Measurements from ENCODE around the gene GPX2. TPM values are rescaled to one million over a fixed set of nuclear protein-coding genes. Genes with fewer than 3 reads are reported as not detected.

GPX2 gene
- polyA plus RNA-seq (2012; ENCODE audit: missing spikeins), result 0.53 TPM

DNA sequence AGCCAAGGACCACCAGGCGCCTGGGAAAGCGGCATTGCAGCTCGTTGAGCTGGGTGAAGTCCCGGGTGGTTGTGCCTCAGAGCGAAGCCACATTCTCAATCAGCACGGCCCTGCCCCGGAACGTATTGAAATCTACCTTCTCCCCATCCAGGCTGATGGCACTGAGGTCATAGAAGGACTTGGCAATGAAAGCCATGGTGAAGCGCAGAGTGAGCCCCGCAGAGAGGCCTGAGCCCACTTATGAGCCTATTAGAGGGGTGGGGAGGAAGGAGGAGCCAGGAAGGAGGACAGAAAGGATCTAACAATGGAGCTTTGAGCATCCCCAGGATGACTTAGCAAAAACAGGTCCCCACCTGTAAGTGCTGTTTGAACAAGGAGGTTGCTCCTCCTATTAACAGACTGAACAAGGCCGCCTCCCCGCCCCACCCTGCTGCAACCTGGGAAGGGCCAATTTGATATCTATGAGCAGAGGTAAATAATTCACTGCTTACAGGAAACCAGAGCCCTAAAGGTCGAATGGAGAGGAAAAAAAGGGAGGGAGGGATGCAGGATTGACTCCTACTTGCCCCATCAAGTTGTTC lies at the start of gene GPX2:
GPX2 (minus strand) TSS at position 215 of the 581 bp plus-strand sequence; CDS start at position 196, 19 bp downstream.
- TF ChIP-seq POLR2AphosphoS5 (IDR thresholded peaks at IDR 0.05; ENCODE audit: low read depth, low read length), result no peak
- no peak for TF ChIP-seq POLR2A (IDR thresholded peaks at IDR 0.05; ENCODE audit: low read depth, low read length)
- no peak for TF ChIP-seq TAF1 (IDR thresholded peaks at IDR 0.05; ENCODE audit: borderline replicate concordance, low read depth, low read length)
- FAIRE-seq, result no peak
- DNase-seq (ENCODE audit: insufficient read length), result no peak

GRCh38 chr14:64990939-64991338 lies 48.4 kb upstream of the GPX2 start:
- DNase-seq (ENCODE audit: insufficient read length) (no peak), FAIRE-seq (no peak)
- TF ChIP-seq POLR2AphosphoS5 (IDR thresholded peaks at IDR 0.05; ENCODE audit: low read depth, low read length), result no peak

DNA sequence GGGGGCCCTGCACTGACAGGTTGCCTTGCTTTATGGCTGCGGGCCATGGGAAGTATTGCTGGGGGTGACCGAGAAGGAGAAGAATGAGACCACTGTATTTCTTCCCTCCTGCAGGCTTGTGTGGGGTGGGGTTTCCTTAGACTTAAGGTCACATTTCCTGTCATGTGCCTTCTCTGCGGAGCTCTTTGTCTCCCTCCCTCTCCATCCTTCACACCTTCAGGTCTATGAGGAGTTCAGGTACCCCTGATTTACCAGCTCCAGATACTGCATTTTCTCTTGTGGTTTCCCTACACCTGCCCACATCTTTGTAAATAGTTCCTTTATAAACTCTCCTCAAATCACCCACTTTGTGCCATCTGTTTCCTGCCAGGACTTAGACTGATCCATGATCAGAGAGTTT lies 47.8 kb upstream of the GPX2 start:
- DNase-seq (ENCODE audit: insufficient read length), result no peak
- TF ChIP-seq POLR2AphosphoS5 (IDR thresholded peaks at IDR 0.05; ENCODE audit: low read depth, low read length) (no peak), POLR2A (IDR thresholded peaks at IDR 0.05; ENCODE audit: low read depth, low read length) (no peak), TAF1 (IDR thresholded peaks at IDR 0.05; ENCODE audit: borderline replicate concordance, low read depth, low read length) (no peak)
- no peak for FAIRE-seq

- DNase-seq (ENCODE audit: insufficient read length) (no peak), FAIRE-seq (peak; percentile 14)
- no peak for TF ChIP-seq TAF1 (IDR thresholded peaks at IDR 0.05; ENCODE audit: borderline replicate concordance, low read depth, low read length)
- TF ChIP-seq POLR2A (IDR thresholded peaks at IDR 0.05; ENCODE audit: low read depth, low read length), result no peak
- TF ChIP-seq POLR2AphosphoS5 (IDR thresholded peaks at IDR 0.05; ENCODE audit: low read depth, low read length), result no peak
Measured at GRCh38 chr14:64987438-64987767, 44.9 kb upstream of the GPX2 start.

DNA sequence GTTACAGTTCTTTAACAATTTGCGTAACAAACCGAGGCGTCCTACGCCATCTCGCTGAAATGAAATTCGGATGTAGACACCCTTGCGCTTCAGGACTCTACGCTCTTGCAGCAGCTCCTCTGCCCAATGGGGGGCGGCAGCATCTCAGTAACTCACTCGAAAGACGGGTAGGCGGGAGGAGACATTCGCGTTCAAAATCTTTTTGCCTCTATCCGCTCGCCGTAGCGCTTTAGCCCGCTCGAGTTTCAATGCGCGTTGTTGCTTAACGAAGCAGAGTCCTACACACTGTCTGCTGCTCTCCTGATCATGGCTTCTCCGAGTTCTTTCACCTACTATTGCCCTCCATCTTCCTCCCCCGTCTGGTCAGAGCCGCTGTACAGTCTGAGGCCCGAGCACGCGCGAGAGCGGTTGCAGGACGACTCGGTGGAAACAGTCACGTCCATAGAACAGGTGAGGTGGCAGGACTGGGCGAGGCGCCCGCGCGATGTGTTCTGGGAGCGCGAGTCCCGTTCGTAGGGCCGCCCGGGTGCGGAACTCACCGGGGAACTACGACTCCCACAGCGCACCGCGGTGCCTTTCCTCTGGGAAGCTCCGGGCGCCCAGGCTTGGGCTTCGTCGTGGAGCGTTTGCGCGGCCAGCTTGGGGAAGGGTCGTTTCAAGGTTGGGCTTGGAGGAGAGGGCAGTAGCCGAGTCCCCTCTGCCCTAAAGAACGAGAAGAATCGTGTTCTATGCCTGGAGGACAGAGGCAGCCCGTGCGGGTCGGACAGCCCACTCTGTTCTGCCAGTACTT lies 44.3 kb upstream of the GPX2 start, which contains the start of gene FNTB:
FNTB (plus strand) TSS at position 248 of the 790 bp plus-strand sequence; CDS start at position 307, 59 bp downstream.
- TF ChIP-seq POLR2AphosphoS5 (IDR thresholded peaks at IDR 0.05; ENCODE audit: low read depth, low read length) (no peak), TAF1 (IDR thresholded peaks at IDR 0.05; ENCODE audit: borderline replicate concordance, low read depth, low read length) (no peak), POLR2A (IDR thresholded peaks at IDR 0.05; ENCODE audit: low read depth, low read length) (no peak; the same call in 1 of the 2 replicates)
- FAIRE-seq, result peak; percentile 98
- peak; percentile 87 for DNase-seq (ENCODE audit: insufficient read length)

DNA sequence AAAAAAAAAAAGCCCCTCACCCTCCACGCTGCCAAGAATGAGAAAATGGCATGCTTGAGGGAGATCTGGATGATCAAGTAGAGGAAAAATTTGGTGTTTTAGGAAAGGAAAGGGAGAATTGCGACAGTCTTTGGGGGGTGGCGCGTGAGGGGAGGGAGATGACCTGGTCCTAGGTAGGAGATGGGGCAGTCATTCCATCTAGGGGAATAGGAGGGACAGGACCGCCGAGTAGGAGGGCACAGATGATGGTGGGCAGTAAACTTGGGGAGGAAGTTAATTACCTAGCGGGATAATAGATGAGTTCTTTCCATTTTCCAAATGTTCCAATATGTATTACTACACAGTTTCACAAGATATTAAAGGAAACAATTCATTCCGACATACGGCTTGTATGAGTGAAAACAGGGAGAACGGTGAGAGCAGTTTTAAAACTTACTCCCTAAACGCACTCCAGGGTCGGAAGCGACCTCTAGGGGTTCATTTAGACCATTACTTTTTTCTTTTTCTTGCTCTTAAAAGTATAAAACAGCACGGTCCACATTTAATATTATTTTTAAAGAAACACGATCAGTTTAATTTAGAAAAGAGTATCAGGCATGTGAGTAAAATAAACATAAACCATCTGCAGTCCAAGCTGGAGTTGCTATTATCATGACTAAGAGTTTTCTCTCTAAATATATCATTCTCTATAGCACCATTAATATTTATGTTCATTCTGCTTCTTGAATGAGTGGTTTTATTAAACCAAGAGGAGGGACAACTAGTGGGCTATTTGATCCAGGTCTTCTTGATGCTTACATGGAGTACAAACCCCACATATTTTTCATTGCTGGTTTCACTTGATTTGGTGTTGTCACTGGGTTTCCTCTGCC lies 41.1 kb upstream of the GPX2 start:
- no peak for DNase-seq (ENCODE audit: insufficient read length)
- peak; percentile 64 for FAIRE-seq
- no peak for TF ChIP-seq POLR2AphosphoS5 (IDR thresholded peaks at IDR 0.05; ENCODE audit: low read depth, low read length)
- no peak for TF ChIP-seq TAF1 (IDR thresholded peaks at IDR 0.05; ENCODE audit: borderline replicate concordance, low read depth, low read length)
- TF ChIP-seq POLR2A (IDR thresholded peaks at IDR 0.05; ENCODE audit: low read depth, low read length), result no peak

GRCh38 chr14:64979336-64980074 lies 37.0 kb upstream of the GPX2 start:
- DNase-seq (ENCODE audit: insufficient read length), result no peak
- FAIRE-seq, result no peak
- TF ChIP-seq TAF1 (IDR thresholded peaks at IDR 0.05; ENCODE audit: borderline replicate concordance, low read depth, low read length) (no peak), POLR2A (IDR thresholded peaks at IDR 0.05; ENCODE audit: low read depth, low read length) (no peak), POLR2AphosphoS5 (IDR thresholded peaks at IDR 0.05; ENCODE audit: low read depth, low read length) (no peak)

- no peak for FAIRE-seq
- no peak for TF ChIP-seq TAF1 (IDR thresholded peaks at IDR 0.05; ENCODE audit: borderline replicate concordance, low read depth, low read length)
- TF ChIP-seq POLR2A (IDR thresholded peaks at IDR 0.05; ENCODE audit: low read depth, low read length), result no peak
- no peak for TF ChIP-seq POLR2AphosphoS5 (IDR thresholded peaks at IDR 0.05; ENCODE audit: low read depth, low read length)
- DNase-seq (ENCODE audit: insufficient read length), result no peak
Measured at GRCh38 chr14:64974563-64974962, 32.0 kb upstream of the GPX2 start.

DNA sequence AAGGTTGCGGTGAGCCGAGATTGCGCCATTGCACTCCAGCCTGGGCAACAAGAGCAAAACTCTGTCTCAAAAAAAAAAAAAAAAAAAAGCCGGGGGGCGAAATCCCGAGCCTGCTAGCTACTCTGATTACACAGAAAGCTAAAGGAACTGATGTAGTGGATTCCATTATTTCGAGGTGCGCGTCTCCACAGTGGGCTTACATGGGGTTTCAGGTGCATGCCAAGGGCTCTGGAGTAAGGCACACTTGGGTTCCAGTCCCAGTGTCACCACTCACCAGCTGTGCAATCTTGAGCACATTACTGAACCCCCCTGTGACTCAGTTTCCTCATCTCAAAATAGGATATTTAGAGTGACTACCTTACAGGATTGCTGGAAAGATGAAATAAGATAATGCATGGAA lies 31.3 kb upstream of the GPX2 start:
- TF ChIP-seq POLR2AphosphoS5 (IDR thresholded peaks at IDR 0.05; ENCODE audit: low read depth, low read length) (no peak), TAF1 (IDR thresholded peaks at IDR 0.05; ENCODE audit: borderline replicate concordance, low read depth, low read length) (no peak)
- DNase-seq (ENCODE audit: insufficient read length) (no peak), FAIRE-seq (no peak)

GRCh38 chr14:64973026-64973442 lies 30.5 kb upstream of the GPX2 start:
- FAIRE-seq (peak; percentile 21), DNase-seq (ENCODE audit: insufficient read length) (no peak)
- TF ChIP-seq POLR2A (IDR thresholded peaks at IDR 0.05; ENCODE audit: low read depth, low read length), result no peak
- TF ChIP-seq POLR2AphosphoS5 (IDR thresholded peaks at IDR 0.05; ENCODE audit: low read depth, low read length), result no peak
- TF ChIP-seq TAF1 (IDR thresholded peaks at IDR 0.05; ENCODE audit: borderline replicate concordance, low read depth, low read length), result no peak

All from GM12892 (cell line).